H9 (cell line): ENCODE measurements around the gene ERFE. TPM values are rescaled to one million over a fixed set of nuclear protein-coding genes. Genes with fewer than 3 reads are reported as not detected.
A peak's percentile ranks its signal among the peaks of the same experiment; 100 is the strongest.

ENCODE experiments used
- DNase-seq: peaks from one replicate; pipeline ENCODE4 v3.0.0-alpha.2; 2017
- H2AFZ ChIP-seq: one replicate; pipeline ENCODE4 v1.6.1; 2013; ENCODE audit warnings: mild to moderate bottlenecking, low read length, control low read depth, moderate library complexity
- H2AK5ac ChIP-seq: 2 replicates; pipeline ENCODE4 v1.6.1; 2013; ENCODE audit warnings: low read length, control low read depth, mixed read lengths; ENCODE audit not compliant: insufficient read length
- H2BK120ac ChIP-seq: one replicate; pipeline ENCODE4 v1.6.1; 2013; ENCODE audit warnings: low read depth, mild to moderate bottlenecking, low read length, control low read depth, inconsistent platforms; ENCODE audit not compliant: poor library complexity, severe bottlenecking
- H2BK12ac ChIP-seq: 2 replicates; pipeline ENCODE4 v1.6.1; 2013; ENCODE audit warnings: low read length, control low read depth, mixed read lengths, low read depth; ENCODE audit not compliant: insufficient read length
- H2BK15ac ChIP-seq: 2 replicates; pipeline ENCODE4 v1.6.1; 2013; ENCODE audit warnings: low read depth, low read length, control low read depth
- H2BK20ac ChIP-seq: one replicate; pipeline ENCODE4 v1.6.1; 2013; ENCODE audit warnings: low read depth, mild to moderate bottlenecking, low read length, control low read depth, inconsistent platforms; ENCODE audit not compliant: poor library complexity, severe bottlenecking
- H2BK5ac ChIP-seq: 2 replicates; pipeline ENCODE4 v1.6.1; 2013; ENCODE audit warnings: low read length, control low read depth, mixed read lengths; ENCODE audit not compliant: insufficient read length
- H3K14ac ChIP-seq: 2 replicates; pipeline ENCODE4 v1.6.1; 2013; ENCODE audit warnings: low read length, control low read depth; ENCODE audit not compliant: insufficient read depth
- H3K18ac ChIP-seq: 2 replicates; pipeline ENCODE4 v1.6.1; 2013; ENCODE audit warnings: low read depth, mild to moderate bottlenecking, mixed read lengths, low read length, control low read depth; ENCODE audit not compliant: insufficient read length
- H3K23ac ChIP-seq: 2 replicates; pipeline ENCODE4 v1.6.1; 2013; ENCODE audit warnings: low read length, control low read depth, mixed read lengths, low read depth; ENCODE audit not compliant: insufficient read length
- H3K23me2 ChIP-seq: 2 replicates; pipeline ENCODE4 v1.6.1; 2013; ENCODE audit warnings: low read depth, mild to moderate bottlenecking, mixed read lengths, low read length, control low read depth; ENCODE audit not compliant: insufficient read length, poor library complexity, severe bottlenecking
- H3K27ac ChIP-seq: 2 replicates; pipeline ENCODE4 v1.5.1; 2013; ENCODE audit warnings: low read length, control low read depth, mixed read lengths, low read depth; ENCODE audit not compliant: insufficient read length
- H3K27me3 ChIP-seq: 2 replicates; pipeline ENCODE4 v1.6.1; 2013; ENCODE audit warnings: low read length, control low read depth, inconsistent platforms; ENCODE audit not compliant: insufficient read depth
- H3K4ac ChIP-seq: 2 replicates; pipeline ENCODE4 v1.6.1; 2013; ENCODE audit warnings: low read depth, mild to moderate bottlenecking, control low read depth, inconsistent platforms, low read length, moderate library complexity
- H3K4me1 ChIP-seq: 2 replicates; pipeline ENCODE4 v1.6.1; 2013; ENCODE audit warnings: low read length, control low read depth, inconsistent platforms; ENCODE audit not compliant: insufficient read depth
- H3K4me2 ChIP-seq: 2 replicates; pipeline ENCODE4 v1.6.1; 2013; ENCODE audit warnings: low read length, control low read depth, mixed read lengths; ENCODE audit not compliant: insufficient read length, insufficient read depth
- H3K56ac ChIP-seq: 2 replicates; pipeline ENCODE4 v1.6.1; 2013; ENCODE audit warnings: low read depth, mild to moderate bottlenecking, mixed read lengths, low read length, control low read depth; ENCODE audit not compliant: insufficient read length
- H3K79me1 ChIP-seq: 2 replicates; pipeline ENCODE4 v1.6.1; 2013; ENCODE audit warnings: low read depth, mild to moderate bottlenecking, moderate library complexity, low read length, control low read depth, inconsistent platforms; ENCODE audit not compliant: insufficient read depth, poor library complexity, severe bottlenecking
- H3K79me2 ChIP-seq: 2 replicates; pipeline ENCODE4 v1.6.1; 2013; ENCODE audit warnings: low read length, control low read depth, inconsistent platforms; ENCODE audit not compliant: insufficient read depth
- H3K9ac ChIP-seq: 2 replicates; pipeline ENCODE4 v1.6.1; 2013; ENCODE audit warnings: low read length, control low read depth, mixed read lengths; ENCODE audit not compliant: insufficient read length; ENCODE audit errors: extremely low read depth
- H3K9me3 ChIP-seq: one replicate; pipeline ENCODE4 v1.6.1; 2013; ENCODE audit warnings: low read depth, low read length, inconsistent platforms; ENCODE audit not compliant: control insufficient read depth
- H3T11ph ChIP-seq: one replicate; pipeline ENCODE4 v1.6.1; 2013; ENCODE audit warnings: mild to moderate bottlenecking, low read length, control low read depth, inconsistent platforms
- H4K20me1 ChIP-seq: one replicate; pipeline ENCODE4 v1.6.1; 2013; ENCODE audit not compliant: control insufficient read depth, insufficient read length, insufficient read depth
- H4K5ac ChIP-seq: 2 replicates; pipeline ENCODE4 v1.6.1; 2013; ENCODE audit warnings: low read depth, mild to moderate bottlenecking, mixed read lengths, low read length, control low read depth; ENCODE audit not compliant: insufficient read length
- H4K8ac ChIP-seq: replicated peaks from 2 replicates; pipeline ENCODE4 v1.6.1; 2013; ENCODE audit warnings: low read length, control low read depth, mixed read lengths, low read depth; ENCODE audit not compliant: insufficient read length
- H4K91ac ChIP-seq: 2 replicates; pipeline ENCODE4 v1.6.1; 2013; ENCODE audit warnings: low read depth, mild to moderate bottlenecking, moderate library complexity, mixed read lengths, low read length, control low read depth; ENCODE audit not compliant: insufficient read length
- H3K27ac Mint-ChIP-seq, 3 experiments: 2 replicates in 2 of 3; 3 replicates in 1 of 3; pipeline ENCODE4 v1.8.0; 2020 to 2021; ENCODE audit warnings: mixed read lengths in 3 of 3, mild to moderate bottlenecking in 1 of 3, moderate library complexity in 1 of 3
- H3K27me3 Mint-ChIP-seq: 2 replicates; pipeline ENCODE4 v1.8.0; 2021; ENCODE audit warnings: low read depth, mild to moderate bottlenecking, moderate library complexity, mixed read lengths
- H3K36me3 Mint-ChIP-seq, 3 experiments: 2 replicates in 2 of 3; 3 replicates in 1 of 3; pipeline ENCODE4 v1.8.0; 2020 to 2021; ENCODE audit warnings: low read depth in 3 of 3, mixed read lengths in 3 of 3; ENCODE audit not compliant: insufficient read depth in 1 of 3
- H3K4me1 Mint-ChIP-seq, 2 experiments: 2 replicates each; pipeline ENCODE4 v1.8.0; 2020; ENCODE audit warnings: mixed read lengths in 2 of 2
- H3K4me3 Mint-ChIP-seq, 2 experiments: 2 replicates in 1 of 2; 3 replicates in 1 of 2; pipeline ENCODE4 v1.8.0; 2020 to 2021; ENCODE audit warnings: mild to moderate bottlenecking in 2 of 2, mixed read lengths in 2 of 2, moderate library complexity in 1 of 2
- H3K9me3 Mint-ChIP-seq, 2 experiments: 2 replicates in 1 of 2; 3 replicates in 1 of 2; pipeline ENCODE4 v1.8.0; 2020; ENCODE audit warnings: mild to moderate bottlenecking in 2 of 2, mixed read lengths in 2 of 2, moderate library complexity in 1 of 2
- CTCF ChIP-seq: fragments of 200-600 bp; sonication (generic); conservative IDR thresholded peaks from 3 replicates; pipeline ENCODE4 v1.8.0; 2021; ENCODE audit warnings: antibody characterized with exemption, mild to moderate bottlenecking
- WGBS: extraction: QIAGEN DNeasy Blood & Tissue Kit; methylation state at CpG from one replicate; pipeline ENCODE4 v1.1.7; 2013; ENCODE audit warnings: missing lambda C conversion rate, low lambda C conversion rate, mixed read lengths; ENCODE audit not compliant: insufficient read length; ENCODE audit errors: extremely low coverage; 5-methylcytosine and 5-hydroxymethylcytosine counted together
- total RNA-seq: library from RNA; stranded (reverse); gene quantifications from 2 replicates; pipeline ENCODE4 v1.2.1, GENCODE V29; 2021

ERFE gene
- total RNA-seq, 1 experiment from 2014 or later: 2.1 TPM

DNA sequence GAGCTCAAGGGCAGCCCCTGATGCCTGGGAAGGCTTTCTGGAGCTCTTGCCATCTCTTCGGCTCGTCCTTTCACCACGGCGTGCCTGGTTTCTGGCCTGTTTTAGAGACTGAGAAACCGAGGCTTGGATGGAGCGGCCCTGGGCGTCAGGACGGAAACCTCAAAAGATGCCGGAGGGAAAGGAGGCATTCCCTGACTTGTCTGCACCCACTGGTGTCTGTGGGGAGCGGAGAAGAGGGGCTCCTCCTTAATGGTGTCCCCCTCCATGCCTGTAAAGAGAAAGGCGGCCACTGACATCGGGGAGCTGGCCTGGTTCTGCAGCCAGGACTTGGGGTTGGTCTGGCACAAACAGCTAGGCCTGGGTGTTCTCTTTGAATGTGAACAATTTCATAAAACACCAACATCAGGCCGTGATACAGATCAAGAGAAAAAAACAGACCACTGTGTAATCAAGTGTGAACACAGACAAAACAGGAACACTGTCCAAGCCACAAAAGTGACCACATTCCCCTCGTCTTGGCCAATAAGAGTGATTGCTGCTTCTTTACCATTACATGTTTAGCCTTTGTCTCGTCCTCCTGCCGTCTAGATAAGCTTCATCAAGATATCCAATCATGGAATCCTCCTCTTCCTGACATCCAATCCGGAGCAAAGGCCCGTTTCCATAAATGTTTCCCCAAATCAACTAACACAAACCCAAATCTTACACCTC, 45.4 kb downstream of the ERFE start:
- Mint-ChIP-seq H3K27ac (peak overlapping the region; percentile 52 to 90 (median 76); a peak in 3 of 7 replicates), H3K4me1 (peaks cover 7 to 11% of the 10 kb centered on the region in 2 experiments), H3K4me3 (peak overlapping the region; percentile 67 to 84), H3K27me3 (peaks cover 11% of the 10 kb centered on the region), H3K36me3 (peaks cover 3 to 10% (median 8%) of the 10 kb centered on the region in 3 experiments; a peak in 6 of 7 replicates), H3K9me3 (peaks cover 8 to 12% of the 10 kb centered on the region in 2 experiments; a peak in 4 of 5 replicates)
- no peak for DNase-seq
- Histone ChIP-seq H3K23ac (no peak overlapping the region), H3K79me2 (peaks cover 21% of the 10 kb centered on the region; the same call in 1 of the 2 replicates), H2BK20ac (no peak overlapping the region), H2BK120ac (no peak overlapping the region), H2BK5ac (no peak overlapping the region), H3K23me2 (peaks cover 8% of the 10 kb centered on the region), H4K20me1 (no peaks in the 10 kb centered on the region), H2BK12ac (no peak overlapping the region), H3K4me2 (peak overlapping the region; percentile 79), H4K8ac (no peak overlapping the region), H3K27ac (no peak overlapping the region), H3K27me3 (no peaks in the 10 kb centered on the region), H3K4me1 (no peaks in the 10 kb centered on the region), H4K91ac (no peak overlapping the region), H2AFZ (no peak overlapping the region), H3K79me1 (peaks cover 13% of the 10 kb centered on the region), H3T11ph (no peak overlapping the region), H3K14ac (peak overlapping the region; percentile 84), H3K9ac (peak overlapping the region; percentile 61), H2AK5ac (no peak overlapping the region), H3K56ac (no peak overlapping the region), H3K4ac (no peak overlapping the region), H4K5ac (no peak overlapping the region), H3K18ac (peak overlapping the region; percentile 71), H3K9me3 (no peaks in the 10 kb centered on the region), H2BK15ac (no peak overlapping the region)
- TF ChIP-seq CTCF: no peak
- 100% methylated on average over 2 of the region's 18 CpGs for WGBS
